M059J (cell line): ENCODE measurements around the gene PTPRN2. TPM values are rescaled to one million over a fixed set of nuclear protein-coding genes. Genes with fewer than 3 reads are reported as not detected.

ENCODE experiments used
- DNase-seq: peaks from one replicate; pipeline ENCODE4 v3.0.0-alpha.2; 2012; ENCODE audit warnings: low read depth
- total RNA-seq: library from RNA; depleted of rRNA; stranded (reverse); fragments of >200 nt; shearing (Covaris generic); gene quantifications from 2 replicates; pipeline ENCODE4 v1.2.3, GENCODE V29; 2014

Gene PTPRN2
- total RNA-seq, 1 experiment from 2014 or later = 2.3 TPM

DNA sequence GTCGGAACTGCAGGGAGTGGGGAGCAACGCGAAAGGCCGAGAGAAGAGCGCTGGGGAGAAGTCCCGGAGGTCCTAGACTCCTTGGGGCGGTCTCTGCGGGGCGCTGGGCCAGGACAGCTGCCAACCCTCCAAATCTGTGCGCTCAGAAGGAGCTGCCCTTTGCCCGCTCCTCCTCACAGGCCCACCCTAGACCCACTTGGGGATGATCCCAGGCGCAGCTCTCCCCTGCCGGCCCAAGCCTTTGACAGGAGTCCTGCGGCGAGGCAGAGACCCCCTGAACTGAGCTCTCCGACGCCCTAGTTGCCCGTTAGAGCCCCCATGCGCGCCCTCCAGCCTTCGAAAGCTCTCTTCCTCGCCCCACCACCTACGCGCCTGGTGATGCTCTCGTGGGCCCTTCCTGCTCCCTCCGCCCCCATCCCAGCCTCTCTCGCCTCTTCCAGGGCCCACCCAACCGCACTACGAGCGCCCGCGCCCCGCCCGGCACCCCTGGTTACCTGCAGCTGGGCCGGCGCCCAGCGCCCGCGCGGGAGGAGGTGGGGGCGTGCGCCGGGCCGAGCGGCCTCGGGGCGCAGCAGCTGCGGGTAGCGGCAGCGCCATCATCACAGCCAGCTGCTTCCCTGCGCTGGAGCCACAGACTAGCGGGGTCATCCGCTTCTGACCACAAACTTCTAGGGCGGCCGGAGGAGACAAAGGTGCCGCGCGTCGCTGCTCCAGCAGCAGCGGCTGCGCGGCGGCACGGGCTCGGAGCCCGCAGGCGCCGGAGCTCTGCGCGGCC is 897.4 kb downstream of the PTPRN2 start:
- DNase-seq = no peak

DNA sequence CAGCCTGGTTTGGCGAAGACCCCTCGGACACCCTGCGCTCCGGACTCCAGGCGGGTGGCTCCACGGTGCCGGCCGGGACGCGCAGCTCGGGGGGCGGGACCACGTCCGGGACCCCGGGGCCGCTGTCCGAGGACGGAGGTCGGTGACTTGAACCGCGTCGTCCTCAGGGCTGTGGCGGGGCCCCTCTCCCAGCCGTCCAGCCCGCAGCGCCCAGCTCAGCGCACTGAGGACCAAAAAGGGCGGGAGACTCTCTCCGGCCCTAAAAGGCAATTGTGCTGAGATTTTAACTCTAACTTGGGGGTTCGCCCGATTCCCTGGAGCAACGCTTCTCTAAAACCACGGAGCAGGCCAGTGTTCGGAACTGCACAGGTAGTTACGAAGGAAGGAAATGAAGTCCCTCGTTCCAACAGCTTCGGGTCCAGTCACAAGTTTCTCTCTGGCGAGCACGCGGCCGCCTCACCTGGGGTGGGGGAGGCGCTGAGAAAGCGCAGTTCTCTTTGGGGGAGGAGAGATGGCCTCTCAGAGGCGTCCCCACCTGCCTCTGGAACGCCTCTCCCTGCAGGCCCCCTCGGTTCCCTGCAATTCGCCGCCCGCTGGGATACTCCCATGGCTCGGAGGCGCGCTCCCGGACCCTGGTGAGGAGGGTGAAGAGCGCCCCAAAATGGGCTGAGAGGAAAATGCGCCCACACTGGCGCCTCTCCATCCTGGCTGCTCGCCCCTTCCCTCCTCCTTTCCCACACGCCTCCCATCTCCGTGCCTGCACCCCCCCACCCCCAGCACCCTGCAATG is 898.2 kb downstream of the PTPRN2 start:
- DNase-seq = no peak

DNA sequence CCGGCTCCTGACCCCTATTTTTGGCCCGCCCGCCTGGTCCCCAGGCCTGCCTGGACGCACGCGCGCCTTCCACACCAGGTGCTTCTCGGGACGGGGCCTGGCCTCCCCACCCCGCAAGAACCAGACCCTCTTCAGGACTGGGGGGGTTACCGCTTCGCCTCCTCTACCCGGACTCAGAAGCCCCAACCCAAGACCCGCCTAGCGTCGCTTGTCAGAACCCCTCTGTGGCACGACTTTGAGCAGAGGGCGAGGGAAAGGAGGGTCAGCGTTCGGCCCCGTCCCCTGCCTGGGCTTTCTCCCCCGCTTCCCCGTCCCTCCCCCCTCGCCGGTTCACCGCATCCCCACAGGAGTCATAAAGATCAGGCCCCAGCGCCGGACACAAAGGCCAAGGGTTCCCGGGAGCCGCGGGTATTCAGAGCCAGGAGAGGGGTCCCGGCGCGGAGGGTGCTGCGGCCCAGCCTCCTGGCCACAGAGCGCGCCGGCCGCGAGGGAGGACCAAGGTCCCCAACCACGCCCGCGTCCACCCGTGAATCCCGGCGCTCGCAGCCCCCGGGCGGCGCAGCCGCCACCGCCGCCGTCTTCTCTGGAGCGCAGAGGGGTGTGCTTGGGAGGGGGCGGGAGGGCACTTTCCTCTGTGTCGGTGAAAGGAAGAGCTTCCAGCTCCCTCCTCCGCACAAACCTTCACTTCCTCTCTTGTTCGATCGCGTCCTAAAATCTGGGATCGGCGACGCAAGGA is 898.9 kb downstream of the PTPRN2 start:
- DNase-seq = no peak

DNA sequence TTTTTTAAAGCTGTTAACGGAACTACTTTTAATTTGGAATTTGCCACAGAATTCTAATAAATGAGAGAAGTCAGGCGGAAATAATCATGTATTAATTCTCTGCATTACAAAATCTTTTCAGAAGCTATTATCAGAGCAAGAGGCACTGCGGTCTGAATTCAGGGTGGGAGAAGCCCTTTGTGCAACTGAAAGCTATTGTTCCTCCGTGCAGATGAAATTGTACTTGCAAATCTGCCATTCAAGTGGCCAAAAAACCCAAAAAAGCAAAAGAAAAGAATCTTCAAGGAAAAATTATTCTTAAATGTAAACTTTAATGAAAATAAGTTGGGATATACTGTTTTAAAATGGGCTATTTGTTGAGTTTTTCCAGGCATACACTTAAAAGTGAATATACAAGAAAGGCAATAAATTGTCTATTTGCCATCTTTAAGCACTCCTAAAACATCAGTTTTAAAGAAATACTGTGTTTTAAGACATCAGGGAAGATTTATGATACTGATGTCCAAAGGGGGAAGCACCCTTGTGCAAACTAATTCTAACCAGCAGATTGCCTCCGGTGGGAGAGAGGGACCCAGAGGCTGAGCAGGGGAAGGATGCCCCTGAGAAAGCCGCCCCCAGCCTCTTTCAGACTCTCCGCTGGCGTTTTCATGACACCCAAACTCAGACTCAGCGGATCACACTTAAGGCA is 899.6 kb downstream of the PTPRN2 start:
- DNase-seq = no peak

- no peak for DNase-seq
Measured at GRCh38 chr7:157687158-157687557, 900.5 kb downstream of the PTPRN2 start.

DNA sequence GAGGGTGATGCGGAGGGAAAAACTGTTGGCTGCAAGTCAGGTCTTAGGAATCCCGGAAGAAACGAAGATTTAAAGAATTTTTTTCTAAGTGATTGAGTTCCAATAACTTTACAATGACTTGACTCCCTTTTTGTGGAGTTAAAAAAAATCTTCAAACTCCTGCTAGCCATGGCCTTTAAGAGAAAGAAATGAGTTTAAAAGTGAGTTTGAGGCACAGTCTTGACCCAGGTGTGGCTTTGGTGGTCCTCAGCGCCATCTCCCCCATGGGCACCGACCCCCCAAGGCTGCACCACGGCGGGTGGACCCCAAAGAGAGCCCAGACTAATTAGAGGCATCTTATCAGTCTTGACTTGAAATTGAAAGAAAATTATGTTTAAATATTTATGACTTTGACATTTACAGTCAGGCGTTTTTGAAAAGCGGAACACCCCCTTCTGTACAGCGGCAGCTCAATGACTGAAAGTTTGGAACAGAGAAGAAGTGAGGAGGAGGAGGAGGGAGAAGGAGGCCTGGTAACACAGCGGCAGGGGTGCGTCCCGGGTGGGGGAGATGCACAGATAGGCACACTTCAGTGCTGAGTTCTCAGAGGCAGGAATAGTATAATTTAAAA is 901.2 kb downstream of the PTPRN2 start:
- no peak for DNase-seq

DNA sequence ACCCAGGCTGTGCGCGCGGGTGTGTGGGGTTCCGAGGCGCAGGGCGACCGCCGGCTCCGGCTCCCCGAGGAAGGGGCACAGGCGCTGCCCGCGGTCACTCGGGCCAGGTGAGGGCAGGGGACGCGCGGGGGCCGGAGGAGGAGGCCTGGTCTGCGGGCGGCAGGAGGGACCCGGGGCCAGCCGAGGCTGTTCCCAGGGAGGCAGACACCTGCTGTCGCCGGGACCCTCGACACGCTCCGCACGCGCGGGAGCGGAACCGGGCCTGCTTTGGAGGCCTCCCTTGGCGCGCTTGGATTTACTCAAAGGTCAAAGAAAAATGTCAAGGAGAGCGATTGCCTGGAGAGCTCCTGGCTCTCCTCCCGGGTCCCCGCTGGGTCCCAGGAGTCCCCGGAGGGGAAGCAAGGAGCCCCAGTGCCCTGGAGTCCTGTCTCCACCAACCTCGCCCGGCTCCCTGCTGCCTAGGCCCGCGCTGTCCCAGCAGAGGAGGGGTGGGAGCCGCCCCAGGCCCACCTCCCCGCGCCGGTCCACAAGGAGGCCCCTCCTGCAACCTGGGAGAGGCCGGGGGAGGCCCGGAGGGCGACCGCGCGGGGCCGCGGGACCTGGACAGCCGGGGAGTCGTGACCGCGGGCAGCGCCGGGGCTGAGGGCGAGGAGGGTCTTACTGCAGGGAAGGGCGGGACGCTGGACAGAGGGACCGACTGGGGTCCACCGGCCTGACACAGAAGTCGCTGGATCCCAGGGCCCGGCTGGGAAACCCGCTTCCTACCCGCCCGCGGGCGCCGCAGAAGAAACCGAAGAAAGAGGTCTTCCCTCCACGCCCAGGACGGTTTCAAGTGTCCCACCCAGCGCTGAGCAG is 902.0 kb downstream of the PTPRN2 start:
- DNase-seq = no peak

DNA sequence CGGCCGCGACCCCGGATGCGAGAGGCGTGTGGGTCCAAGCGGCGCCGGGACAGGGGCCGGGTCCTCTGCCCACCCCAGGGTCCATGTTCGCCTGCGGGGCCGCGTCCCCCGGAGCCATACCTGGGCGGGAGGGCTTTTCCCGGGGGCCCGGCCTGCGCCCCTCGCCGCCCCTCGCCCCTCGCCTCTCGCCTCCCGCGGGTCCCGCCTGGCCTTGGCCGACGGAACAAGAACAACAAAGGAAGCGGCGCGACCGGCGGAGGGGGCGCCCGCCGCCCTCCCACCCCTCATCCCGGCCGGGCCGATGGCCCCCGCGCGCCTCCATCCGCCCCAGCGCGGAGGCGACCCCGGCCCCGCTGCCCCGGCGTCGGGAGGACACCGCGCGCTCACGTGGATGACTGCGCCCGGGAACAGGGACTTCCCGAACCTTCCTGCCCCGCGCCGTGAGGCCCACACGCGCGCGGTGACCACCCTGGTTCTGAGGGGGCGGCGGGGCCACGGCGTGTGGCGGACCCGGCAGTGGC is 902.7 kb downstream of the PTPRN2 start:
- no peak for DNase-seq

- DNase-seq = no peak
Measured at GRCh38 chr7:157684157-157684908, 903.3 kb downstream of the PTPRN2 start.

- no peak for DNase-seq
Measured at GRCh38 chr7:157683747-157684156, 903.9 kb downstream of the PTPRN2 start.

GRCh38 chr7:157682946-157683746 is 904.5 kb downstream of the PTPRN2 start:
- no peak for DNase-seq

DNA sequence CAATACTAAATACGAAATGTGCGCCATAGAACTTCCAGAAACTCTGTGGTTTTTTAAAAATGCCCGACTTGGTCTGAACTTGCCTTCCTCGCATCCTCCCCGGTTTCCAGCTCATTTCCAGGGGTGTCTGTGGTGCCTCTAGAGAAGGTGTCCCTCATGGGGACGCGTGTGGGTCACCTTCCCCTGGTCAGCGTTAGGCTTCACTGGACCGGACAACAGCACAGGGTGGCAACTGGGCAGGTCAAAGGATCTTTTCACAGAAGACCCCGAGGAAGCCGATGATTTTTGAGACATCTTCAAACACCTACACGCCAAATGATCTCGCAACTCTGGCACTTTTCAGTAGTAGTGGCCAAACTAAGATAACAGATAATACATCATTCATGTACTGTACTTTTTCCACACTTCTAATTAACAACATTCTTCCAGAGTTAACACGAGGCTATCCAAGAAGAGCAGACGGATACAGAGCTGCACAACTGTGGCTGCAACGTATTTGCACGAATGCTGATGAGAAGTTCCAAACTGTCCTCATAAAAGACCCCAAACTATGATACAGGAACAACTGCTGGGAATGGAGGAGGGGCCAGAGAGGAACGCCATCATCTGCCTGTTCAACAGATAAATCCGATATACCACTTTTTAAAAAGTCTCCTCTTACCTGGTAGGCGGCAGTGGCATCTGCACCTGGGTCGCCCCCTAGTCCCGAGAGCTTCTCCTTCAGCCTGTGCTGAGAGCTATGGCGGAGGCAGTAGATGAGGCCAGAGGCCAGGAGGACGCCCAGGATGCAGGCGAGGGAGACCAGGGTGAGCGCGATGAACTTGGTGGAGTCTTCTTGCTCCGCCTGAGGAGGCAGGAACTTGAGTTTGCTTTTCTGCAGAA is 905.3 kb downstream of the PTPRN2 start:
- no peak for DNase-seq

- no peak for DNase-seq
Measured at GRCh38 chr7:157679607-157680006, 908.0 kb downstream of the PTPRN2 start.

- no peak for DNase-seq
Measured at GRCh38 chr7:157678501-157678900, 909.1 kb downstream of the PTPRN2 start.

DNA sequence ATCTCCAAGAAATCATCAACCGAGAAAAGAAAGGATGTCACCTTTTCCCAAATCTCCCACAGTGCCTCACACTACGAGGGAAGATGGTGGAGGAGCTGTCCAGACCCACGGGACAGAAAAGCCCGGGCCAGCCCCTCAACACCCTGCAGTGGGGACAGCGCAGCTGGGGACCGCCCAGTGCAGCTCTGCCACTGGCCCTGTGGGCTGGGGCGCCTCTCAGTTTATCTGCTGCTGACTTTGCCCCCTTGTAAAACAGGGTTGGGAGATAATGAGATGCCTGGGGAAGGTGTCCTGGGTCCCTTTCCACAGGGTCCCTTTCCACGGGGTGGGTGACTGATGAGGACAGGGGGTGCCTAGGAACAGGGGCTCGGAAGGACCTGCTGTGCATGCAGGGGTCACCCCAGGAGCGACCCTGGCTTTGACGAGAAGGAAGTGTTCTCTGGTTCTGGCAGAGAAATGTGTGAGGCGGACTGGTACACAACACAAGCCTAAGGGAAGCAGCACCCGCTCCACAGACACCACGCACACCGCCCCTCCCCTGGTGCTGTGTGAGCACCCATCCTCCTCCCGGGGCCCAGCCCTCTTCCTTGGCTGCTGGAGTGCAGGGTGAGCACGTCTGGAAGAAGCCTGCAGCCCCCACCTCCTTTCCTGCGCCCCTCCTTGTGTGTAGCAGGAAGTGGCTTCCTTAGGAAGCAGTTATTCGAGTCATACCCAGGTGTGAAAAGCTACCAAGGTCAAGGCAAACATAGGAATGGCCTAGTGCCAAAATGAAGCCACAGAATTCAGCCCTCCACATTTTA is 911.0 kb downstream of the PTPRN2 start:
- DNase-seq = no peak

- no peak for DNase-seq
Measured at GRCh38 chr7:157676001-157676400, 911.6 kb downstream of the PTPRN2 start.

GRCh38 chr7:157675427-157675927 is 912.1 kb downstream of the PTPRN2 start:
- peak; percentile 7 for DNase-seq
